Adrenal gland (tissue), 5 donors: ENCODE measurements around the gene PTPRU.

ENCODE experiments used
- POLR2A ChIP-seq, 2 donors: fragments of 450-650 bp; IDR thresholded peaks; one replicate each; pipeline ENCODE4 v1.6.1; 2017; ENCODE audit warnings: antibody characterized with exemption in 2 of 2, mild to moderate bottlenecking in 2 of 2, moderate library complexity in 1 of 2
- TF ChIP-seq, protein P1 (sequence below), 6 experiments: fragments of 450-650 bp in 4 of 6; fragments of 200-600 bp in 2 of 6; sonication (generic) in 1 of 6; IDR thresholded peaks; 1 replicate in 5 of 6; 2 replicates in 1 of 6; pipeline versions ENCODE4 v1.5.1 to v1.8.0; 2016 to 2021; ENCODE audit warnings: antibody characterized with exemption in 6 of 6, mild to moderate bottlenecking in 2 of 6, moderate library complexity in 1 of 6
- donor health status: DM: no; HTN: no; CAD: no.

DNA sequence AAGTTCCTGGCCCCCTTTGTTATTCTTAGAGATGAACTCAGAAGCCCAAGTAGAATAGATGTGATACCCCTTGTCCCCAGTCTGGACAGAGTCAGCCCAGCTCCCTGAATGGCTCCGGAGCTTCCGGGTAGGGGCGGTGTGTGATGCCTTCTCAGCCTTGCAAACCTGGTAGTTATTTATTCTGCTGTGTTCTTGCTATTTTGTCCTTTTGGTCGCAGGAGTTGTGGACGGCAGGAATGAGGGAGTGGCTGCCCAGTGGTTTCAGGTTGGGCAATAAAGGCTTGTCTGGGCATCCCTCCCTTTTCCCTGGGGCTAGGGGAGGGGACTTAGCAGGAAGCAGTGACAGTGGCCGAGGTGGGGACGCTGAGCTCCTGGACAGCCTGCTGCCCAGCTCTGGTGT, 2.8 kb downstream of the PTPRU start:
- TF ChIP-seq, protein P1, sequence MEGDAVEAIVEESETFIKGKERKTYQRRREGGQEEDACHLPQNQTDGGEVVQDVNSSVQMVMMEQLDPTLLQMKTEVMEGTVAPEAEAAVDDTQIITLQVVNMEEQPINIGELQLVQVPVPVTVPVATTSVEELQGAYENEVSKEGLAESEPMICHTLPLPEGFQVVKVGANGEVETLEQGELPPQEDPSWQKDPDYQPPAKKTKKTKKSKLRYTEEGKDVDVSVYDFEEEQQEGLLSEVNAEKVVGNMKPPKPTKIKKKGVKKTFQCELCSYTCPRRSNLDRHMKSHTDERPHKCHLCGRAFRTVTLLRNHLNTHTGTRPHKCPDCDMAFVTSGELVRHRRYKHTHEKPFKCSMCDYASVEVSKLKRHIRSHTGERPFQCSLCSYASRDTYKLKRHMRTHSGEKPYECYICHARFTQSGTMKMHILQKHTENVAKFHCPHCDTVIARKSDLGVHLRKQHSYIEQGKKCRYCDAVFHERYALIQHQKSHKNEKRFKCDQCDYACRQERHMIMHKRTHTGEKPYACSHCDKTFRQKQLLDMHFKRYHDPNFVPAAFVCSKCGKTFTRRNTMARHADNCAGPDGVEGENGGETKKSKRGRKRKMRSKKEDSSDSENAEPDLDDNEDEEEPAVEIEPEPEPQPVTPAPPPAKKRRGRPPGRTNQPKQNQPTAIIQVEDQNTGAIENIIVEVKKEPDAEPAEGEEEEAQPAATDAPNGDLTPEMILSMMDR (IDR thresholded peaks at IDR 0.05) = no peak
- TF ChIP-seq POLR2A (IDR thresholded peaks at IDR 0.05) = no peak
